ENCODE results near the gene TENT4B. TPM values are rescaled to one million over a fixed set of nuclear protein-coding genes. Genes with fewer than 3 reads are reported as not detected.
A peak's percentile ranks its signal among the peaks of the same experiment; 100 is the strongest.

TENT4B gene
- polyA plus RNA-seq, 1 donor: 6.8 TPM

- no peak for DNase-seq
Measured at GRCh38 chr16:50260206-50261159, 107.4 kb downstream of the TENT4B start.

GRCh38 chr16:50261160-50261706, 108.1 kb downstream of the TENT4B start:
- no peak for DNase-seq

- DNase-seq: no peak
Measured at GRCh38 chr16:50261707-50262235, 108.7 kb downstream of the TENT4B start.

GRCh38 chr16:50263060-50263909, 110.2 kb downstream of the TENT4B start:
- DNase-seq: no peak

- DNase-seq: no peak
Measured at GRCh38 chr16:50263940-50264929, 111.1 kb downstream of the TENT4B start.

GRCh38 chr16:50265260-50265659, 112.2 kb downstream of the TENT4B start:
- no peak for DNase-seq

- no peak for DNase-seq
Measured at GRCh38 chr16:50265716-50266336, 112.7 kb downstream of the TENT4B start.

GRCh38 chr16:50266337-50267091, 113.4 kb downstream of the TENT4B start, which contains the start of gene ADCY7:
ADCY7 (plus strand) TSS chr16:50266551; CDS start chr16:50288180, 21,629 bp downstream.
- peak; percentile 65 for DNase-seq

- DNase-seq: no peak
Measured at GRCh38 chr16:50267151-50267631, 114.1 kb downstream of the TENT4B start.

- no peak for DNase-seq
Measured at GRCh38 chr16:50267651-50268050, 114.5 kb downstream of the TENT4B start.

- DNase-seq: no peak
Measured at GRCh38 chr16:50268352-50268751, 115.2 kb downstream of the TENT4B start.

- DNase-seq: no peak
Measured at GRCh38 chr16:50269061-50269705, 116.1 kb downstream of the TENT4B start.

- no peak for DNase-seq
Measured at GRCh38 chr16:50269769-50270509, 116.8 kb downstream of the TENT4B start.

- DNase-seq: no peak
Measured at GRCh38 chr16:50270510-50271147, 117.5 kb downstream of the TENT4B start.

- DNase-seq: no peak
Measured at GRCh38 chr16:50271148-50272041, 118.3 kb downstream of the TENT4B start.

GRCh38 chr16:50272111-50272571, 119.0 kb downstream of the TENT4B start:
- DNase-seq: no peak

Data from hindlimb muscle (tissue), 1 donor.